Progenitor cell of endocrine pancreas (in vitro differentiated cells): ENCODE results near the gene EIF3A. TPM values are rescaled to one million over a fixed set of nuclear protein-coding genes. Genes with fewer than 3 reads are reported as not detected.

Experiments
- DNase-seq: peaks from one replicate; pipeline ENCODE4 v3.0.0; 2021; ENCODE audit warnings: low spot score; ENCODE audit not compliant: unreplicated experiment
- H3K27ac Mint-ChIP-seq: 2 replicates; pipeline ENCODE4 v1.8.0; 2021; ENCODE audit warnings: mild to moderate bottlenecking, moderate library complexity, mixed read lengths
- H3K27me3 Mint-ChIP-seq: 2 replicates; pipeline ENCODE4 v1.8.0; 2021; ENCODE audit warnings: mixed read lengths
- H3K36me3 Mint-ChIP-seq: 2 replicates; pipeline ENCODE4 v1.8.0; 2022; ENCODE audit warnings: mixed read lengths; ENCODE audit not compliant: insufficient read depth
- H3K4me1 Mint-ChIP-seq: 2 replicates; pipeline ENCODE4 v1.8.0; 2021; ENCODE audit warnings: low read depth, mixed read lengths
- H3K4me3 Mint-ChIP-seq: 2 replicates; pipeline ENCODE4 v1.8.0; 2021; ENCODE audit warnings: low read depth, mild to moderate bottlenecking, moderate library complexity, mixed read lengths
- H3K9me3 Mint-ChIP-seq: 2 replicates; pipeline ENCODE4 v1.8.0; 2021; ENCODE audit warnings: low read depth, mixed read lengths
- CTCF ChIP-seq: fragments of 200-600 bp; sonication (generic); IDR thresholded peaks from one replicate; pipeline ENCODE4 v1.5.0; 2021; ENCODE audit warnings: antibody characterized with exemption, mild to moderate bottlenecking; ENCODE audit not compliant: unreplicated experiment
- total RNA-seq: library from RNA; stranded (reverse); gene quantifications from 2 replicates; pipeline ENCODE4 v1.2.1, GENCODE V29; 2021

Gene EIF3A
- total RNA-seq, 1 donor from 2014 or later: 127 TPM

GRCh38 chr10:119024882-119025281, 55.7 kb downstream of the EIF3A start:
- no peak for TF ChIP-seq CTCF
- no peak overlapping the region for H3K4me3 Mint-ChIP-seq
- H3K36me3 Mint-ChIP-seq: no peaks in the 10 kb centered on the region
- DNase-seq: no peak
- no peaks in the 10 kb centered on the region for H3K4me1 Mint-ChIP-seq
- H3K9me3 Mint-ChIP-seq: no peaks in the 10 kb centered on the region
- no peak overlapping the region for H3K27ac Mint-ChIP-seq
- peaks cover 25% of the 10 kb centered on the region for H3K27me3 Mint-ChIP-seq

GRCh38 chr10:119023553-119023868, 57.1 kb downstream of the EIF3A start:
- Mint-ChIP-seq H3K27me3 (peaks cover 25% of the 10 kb centered on the region), H3K27ac (no peak overlapping the region), H3K4me1 (no peaks in the 10 kb centered on the region), H3K36me3 (no peaks in the 10 kb centered on the region), H3K4me3 (no peak overlapping the region), H3K9me3 (no peaks in the 10 kb centered on the region)
- no peak for DNase-seq
- TF ChIP-seq CTCF: no peak

GRCh38 chr10:119022846-119023552, 57.6 kb downstream of the EIF3A start:
- Mint-ChIP-seq H3K9me3 (no peaks in the 10 kb centered on the region), H3K27me3 (peaks cover 21% of the 10 kb centered on the region), H3K36me3 (no peaks in the 10 kb centered on the region), H3K27ac (no peak overlapping the region), H3K4me3 (no peak overlapping the region), H3K4me1 (no peaks in the 10 kb centered on the region)
- TF ChIP-seq CTCF: no peak
- no peak for DNase-seq

- Mint-ChIP-seq H3K27ac (no peak overlapping the region), H3K27me3 (peaks cover 8% of the 10 kb centered on the region), H3K9me3 (no peaks in the 10 kb centered on the region), H3K4me1 (no peaks in the 10 kb centered on the region), H3K4me3 (no peak overlapping the region), H3K36me3 (no peaks in the 10 kb centered on the region)
- no peak for DNase-seq
- no peak for TF ChIP-seq CTCF
These were observed 60.0 kb downstream of the EIF3A start for GRCh38 chr10:119020627-119020946.

- Mint-ChIP-seq H3K9me3 (no peaks in the 10 kb centered on the region), H3K4me1 (no peaks in the 10 kb centered on the region), H3K27ac (no peak overlapping the region), H3K27me3 (no peaks in the 10 kb centered on the region), H3K36me3 (no peaks in the 10 kb centered on the region), H3K4me3 (no peak overlapping the region)
- DNase-seq: no peak
- no peak for TF ChIP-seq CTCF
These were observed 73.4 kb downstream of the EIF3A start for GRCh38 chr10:119007211-119007574.
